ENCODE data around the gene DPP3. TPM values are rescaled to one million over a fixed set of nuclear protein-coding genes. Genes with fewer than 3 reads are reported as not detected.

The DPP3 gene
- total RNA-seq, 1 donor: 35.8 TPM

- Histone ChIP-seq H3K4me2 (ENCODE audit: insufficient read depth, low read length) (no peak overlapping the region), H2AFZ (ENCODE audit: low read length) (no peak overlapping the region), H3K9me3 (ENCODE audit: low read depth, low read length) (no peaks in the 10 kb centered on the region), H3K4me3 (ENCODE audit: insufficient read depth, low read length) (no peak overlapping the region), H3K27me3 (ENCODE audit: insufficient read depth, low read length) (no peaks in the 10 kb centered on the region), H3K36me3 (ENCODE audit: insufficient read depth, low read length) (peaks cover 17% of the 10 kb centered on the region), H4K20me1 (ENCODE audit: insufficient read depth, low read length) (peaks cover 16% of the 10 kb centered on the region), H3K79me2 (ENCODE audit: insufficient read depth, low read length) (peaks cover 13% of the 10 kb centered on the region), H3K27ac (ENCODE audit: low read depth, low read length) (no peak overlapping the region), H3K4me1 (ENCODE audit: insufficient read depth, low read length) (peaks cover 8% of the 10 kb centered on the region)
- TF ChIP-seq CTCF (IDR thresholded peaks at IDR 0.05; ENCODE audit: extremely low read depth, low read depth, low read length): no peak
- DNase-seq (ENCODE audit: insufficient read length, low spot score, missing footprints): peak; percentile 45
Observed at GRCh38 chr11:66475349-66476172, 4.7 kb upstream of the DPP3 start.

- Histone ChIP-seq H3K27me3 (ENCODE audit: insufficient read depth, low read length) (no peaks in the 10 kb centered on the region), H3K27ac (ENCODE audit: low read depth, low read length) (no peak overlapping the region), H3K4me3 (ENCODE audit: insufficient read depth, low read length) (no peak overlapping the region), H3K79me2 (ENCODE audit: insufficient read depth, low read length) (peaks cover 16% of the 10 kb centered on the region), H2AFZ (ENCODE audit: low read length) (no peak overlapping the region), H3K4me2 (ENCODE audit: insufficient read depth, low read length) (no peak overlapping the region), H3K36me3 (ENCODE audit: insufficient read depth, low read length) (peaks cover 17% of the 10 kb centered on the region), H3K4me1 (ENCODE audit: insufficient read depth, low read length) (peaks cover 12% of the 10 kb centered on the region), H4K20me1 (ENCODE audit: insufficient read depth, low read length) (peaks cover 16% of the 10 kb centered on the region), H3K9me3 (ENCODE audit: low read depth, low read length) (no peaks in the 10 kb centered on the region)
- TF ChIP-seq CTCF (IDR thresholded peaks at IDR 0.05; ENCODE audit: extremely low read depth, low read depth, low read length): no peak
- peak; percentile 56 for DNase-seq (ENCODE audit: insufficient read length, low spot score, missing footprints)
Observed at GRCh38 chr11:66476173-66476840, 3.9 kb upstream of the DPP3 start.

GRCh38 chr11:66476841-66477251, 3.4 kb upstream of the DPP3 start:
- no peak overlapping the region for H3K4me3 ChIP-seq (ENCODE audit: insufficient read depth, low read length)
- no peak overlapping the region for H3K4me2 ChIP-seq (ENCODE audit: insufficient read depth, low read length)
- peaks cover 17% of the 10 kb centered on the region for H3K36me3 ChIP-seq (ENCODE audit: insufficient read depth, low read length)
- H3K9me3 ChIP-seq (ENCODE audit: low read depth, low read length): no peaks in the 10 kb centered on the region
- peaks cover 12% of the 10 kb centered on the region for H3K4me1 ChIP-seq (ENCODE audit: insufficient read depth, low read length)
- H3K27me3 ChIP-seq (ENCODE audit: insufficient read depth, low read length): no peaks in the 10 kb centered on the region
- H4K20me1 ChIP-seq (ENCODE audit: insufficient read depth, low read length): peaks cover 16% of the 10 kb centered on the region
- no peak overlapping the region for H3K27ac ChIP-seq (ENCODE audit: low read depth, low read length)
- DNase-seq (ENCODE audit: insufficient read length, low spot score, missing footprints): peak; percentile 72
- TF ChIP-seq CTCF (IDR thresholded peaks at IDR 0.05; ENCODE audit: extremely low read depth, low read depth, low read length): no peak
- peaks cover 16% of the 10 kb centered on the region for H3K79me2 ChIP-seq (ENCODE audit: insufficient read depth, low read length)
- no peak overlapping the region for H2AFZ ChIP-seq (ENCODE audit: low read length)
